ENCODE results near the gene HMX3. TPM values are rescaled to one million over a fixed set of nuclear protein-coding genes. Genes with fewer than 3 reads are reported as not detected.
"Not testable (repeated sequence)": the region's sequence is repeated elsewhere in the genome, so short reads cannot be mapped to it uniquely, and the experiment has no call there.

Gene HMX3
- polyA plus RNA-seq, 1 donor from 2014 or later: not detected

DNA sequence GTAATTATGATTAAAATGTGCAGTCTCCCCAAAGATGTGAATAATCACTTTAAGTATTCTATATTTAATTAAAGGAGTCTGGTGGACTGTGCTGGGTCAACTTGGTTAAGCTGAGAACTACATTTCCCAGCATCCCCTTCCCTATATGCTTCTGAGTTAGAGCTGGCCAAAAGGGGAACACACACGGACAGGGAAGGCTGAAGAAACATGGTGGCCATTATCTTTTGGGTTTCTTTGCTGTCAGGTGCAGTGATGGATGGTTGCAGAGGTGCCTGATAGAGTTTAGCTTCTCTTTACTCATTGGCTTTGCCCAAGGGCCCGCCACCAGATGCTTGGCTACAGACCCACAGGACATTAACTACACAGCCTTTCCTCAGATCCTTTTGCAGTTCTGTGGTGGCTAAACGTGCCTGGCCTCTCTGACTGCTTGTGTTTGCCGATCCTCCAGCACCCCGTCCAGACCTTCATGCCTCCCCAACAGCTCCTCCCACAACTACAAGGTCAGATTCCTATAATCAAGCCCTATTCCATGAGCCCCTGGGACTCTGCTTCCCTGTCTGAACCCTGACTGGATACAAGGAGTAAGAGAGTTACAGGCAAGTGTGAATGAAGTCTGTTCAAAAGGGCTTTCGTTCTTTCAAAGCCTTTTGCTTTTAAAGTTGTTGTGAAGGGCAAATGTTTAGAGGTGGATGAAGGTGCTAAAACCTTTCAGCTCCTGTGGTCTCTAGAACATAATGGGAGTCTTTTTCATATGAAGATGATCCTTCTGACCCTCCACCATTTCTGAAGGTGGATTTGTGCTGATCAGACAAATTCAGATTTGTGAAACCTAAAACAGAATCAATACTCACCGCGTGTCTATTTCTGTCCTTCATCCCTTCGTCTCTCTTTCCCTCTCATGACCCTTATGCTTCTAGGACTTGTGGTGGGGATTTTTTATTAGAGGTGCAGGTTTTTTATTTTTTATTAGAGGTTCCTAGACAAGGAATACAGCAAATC lies 39.9 kb downstream of the HMX3 start:
- TF ChIP-seq EP300 (conservative IDR thresholded peaks at IDR 0.05; ENCODE audit: poor library complexity, severe bottlenecking) (no peak), EZH2 (IDR thresholded peaks at IDR 0.05; ENCODE audit: borderline replicate concordance, insufficient read depth, low read length, poor library complexity, severe bottlenecking) (no peak), TAF1 (IDR thresholded peaks at IDR 0.05; ENCODE audit: low read depth) (no peak), SMC3 (conservative IDR thresholded peaks at IDR 0.05; ENCODE audit: poor library complexity) (no peak), POLR2AphosphoS5 (IDR thresholded peaks at IDR 0.05) (no peak), MXI1 (conservative IDR thresholded peaks at IDR 0.05; ENCODE audit: poor library complexity, severe bottlenecking) (no peak), RAD21 (conservative IDR thresholded peaks at IDR 0.05) (no peak)
- TF ChIP-seq, protein P1, sequence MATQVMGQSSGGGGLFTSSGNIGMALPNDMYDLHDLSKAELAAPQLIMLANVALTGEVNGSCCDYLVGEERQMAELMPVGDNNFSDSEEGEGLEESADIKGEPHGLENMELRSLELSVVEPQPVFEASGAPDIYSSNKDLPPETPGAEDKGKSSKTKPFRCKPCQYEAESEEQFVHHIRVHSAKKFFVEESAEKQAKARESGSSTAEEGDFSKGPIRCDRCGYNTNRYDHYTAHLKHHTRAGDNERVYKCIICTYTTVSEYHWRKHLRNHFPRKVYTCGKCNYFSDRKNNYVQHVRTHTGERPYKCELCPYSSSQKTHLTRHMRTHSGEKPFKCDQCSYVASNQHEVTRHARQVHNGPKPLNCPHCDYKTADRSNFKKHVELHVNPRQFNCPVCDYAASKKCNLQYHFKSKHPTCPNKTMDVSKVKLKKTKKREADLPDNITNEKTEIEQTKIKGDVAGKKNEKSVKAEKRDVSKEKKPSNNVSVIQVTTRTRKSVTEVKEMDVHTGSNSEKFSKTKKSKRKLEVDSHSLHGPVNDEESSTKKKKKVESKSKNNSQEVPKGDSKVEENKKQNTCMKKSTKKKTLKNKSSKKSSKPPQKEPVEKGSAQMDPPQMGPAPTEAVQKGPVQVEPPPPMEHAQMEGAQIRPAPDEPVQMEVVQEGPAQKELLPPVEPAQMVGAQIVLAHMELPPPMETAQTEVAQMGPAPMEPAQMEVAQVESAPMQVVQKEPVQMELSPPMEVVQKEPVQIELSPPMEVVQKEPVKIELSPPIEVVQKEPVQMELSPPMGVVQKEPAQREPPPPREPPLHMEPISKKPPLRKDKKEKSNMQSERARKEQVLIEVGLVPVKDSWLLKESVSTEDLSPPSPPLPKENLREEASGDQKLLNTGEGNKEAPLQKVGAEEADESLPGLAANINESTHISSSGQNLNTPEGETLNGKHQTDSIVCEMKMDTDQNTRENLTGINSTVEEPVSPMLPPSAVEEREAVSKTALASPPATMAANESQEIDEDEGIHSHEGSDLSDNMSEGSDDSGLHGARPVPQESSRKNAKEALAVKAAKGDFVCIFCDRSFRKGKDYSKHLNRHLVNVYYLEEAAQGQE (IDR thresholded peaks at IDR 0.05; ENCODE audit: borderline replicate concordance): no peak
- TF ChIP-seq, protein P2, sequence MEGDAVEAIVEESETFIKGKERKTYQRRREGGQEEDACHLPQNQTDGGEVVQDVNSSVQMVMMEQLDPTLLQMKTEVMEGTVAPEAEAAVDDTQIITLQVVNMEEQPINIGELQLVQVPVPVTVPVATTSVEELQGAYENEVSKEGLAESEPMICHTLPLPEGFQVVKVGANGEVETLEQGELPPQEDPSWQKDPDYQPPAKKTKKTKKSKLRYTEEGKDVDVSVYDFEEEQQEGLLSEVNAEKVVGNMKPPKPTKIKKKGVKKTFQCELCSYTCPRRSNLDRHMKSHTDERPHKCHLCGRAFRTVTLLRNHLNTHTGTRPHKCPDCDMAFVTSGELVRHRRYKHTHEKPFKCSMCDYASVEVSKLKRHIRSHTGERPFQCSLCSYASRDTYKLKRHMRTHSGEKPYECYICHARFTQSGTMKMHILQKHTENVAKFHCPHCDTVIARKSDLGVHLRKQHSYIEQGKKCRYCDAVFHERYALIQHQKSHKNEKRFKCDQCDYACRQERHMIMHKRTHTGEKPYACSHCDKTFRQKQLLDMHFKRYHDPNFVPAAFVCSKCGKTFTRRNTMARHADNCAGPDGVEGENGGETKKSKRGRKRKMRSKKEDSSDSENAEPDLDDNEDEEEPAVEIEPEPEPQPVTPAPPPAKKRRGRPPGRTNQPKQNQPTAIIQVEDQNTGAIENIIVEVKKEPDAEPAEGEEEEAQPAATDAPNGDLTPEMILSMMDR (IDR thresholded peaks at IDR 0.05; ENCODE audit: poor library complexity, severe bottlenecking): no peak
- H3K27ac ChIP-seq (ENCODE audit: low read length): no peak overlapping the region
- H3F3A ChIP-seq (ENCODE audit: insufficient read depth, low read length, poor library complexity, severe bottlenecking): no peaks in the 10 kb centered on the region
- H3K27me3 ChIP-seq (ENCODE audit: insufficient read depth, low read depth, low read length): no peaks in the 10 kb centered on the region
- H3K4me2 ChIP-seq (ENCODE audit: low read length): no peak overlapping the region
- H3K9me2 ChIP-seq (ENCODE audit: insufficient read depth, low read length): no peaks in the 10 kb centered on the region
- H3K9me3 ChIP-seq (ENCODE audit: low read length): no peaks in the 10 kb centered on the region
- H2AFZ ChIP-seq (ENCODE audit: low read depth, low read length): no peak overlapping the region
- H4K20me1 ChIP-seq (ENCODE audit: insufficient read depth): no peaks in the 10 kb centered on the region
- no peaks in the 10 kb centered on the region for H3K36me3 ChIP-seq (ENCODE audit: insufficient read depth, low read length)
- H3K4me3 ChIP-seq (ENCODE audit: low read length): no peak overlapping the region
- H3K79me2 ChIP-seq (replicated peaks; ENCODE audit: insufficient read depth, low read length): no peaks in the 10 kb centered on the region
- no peak overlapping the region for H3K9ac ChIP-seq (ENCODE audit: low read length)

DNA sequence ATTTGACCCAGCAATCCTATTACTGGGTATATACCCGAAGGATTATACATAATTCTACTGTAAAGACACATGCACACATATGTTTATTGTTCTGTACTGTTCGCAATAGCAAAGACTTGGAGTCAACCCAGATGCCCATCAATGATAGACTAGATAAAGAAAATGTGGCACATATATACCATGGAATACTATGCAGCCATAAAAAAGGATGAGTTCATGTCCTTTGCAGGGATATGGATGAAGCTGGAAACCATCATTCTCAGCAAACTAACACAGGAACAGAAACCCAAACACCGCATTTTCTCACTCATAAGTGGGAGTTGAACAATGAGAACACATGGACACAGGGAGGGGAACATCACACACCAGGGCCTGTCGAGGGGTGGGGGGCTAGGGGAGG lies 42.6 kb downstream of the HMX3 start:
- not testable (repeated sequence) for H3K79me2 ChIP-seq (replicated peaks; ENCODE audit: insufficient read depth, low read length); H3K36me3 ChIP-seq (ENCODE audit: insufficient read depth, low read length); H3K4me2 ChIP-seq (ENCODE audit: low read length); H4K20me1 ChIP-seq (ENCODE audit: insufficient read depth); H3F3A ChIP-seq (ENCODE audit: insufficient read depth, low read length, poor library complexity, severe bottlenecking); H3K9me2 ChIP-seq (ENCODE audit: insufficient read depth, low read length); H3K27me3 ChIP-seq (ENCODE audit: insufficient read depth, low read depth, low read length); H3K4me3 ChIP-seq (ENCODE audit: low read length); H3K9ac ChIP-seq (ENCODE audit: low read length); H2AFZ ChIP-seq (ENCODE audit: low read depth, low read length); H3K27ac ChIP-seq (ENCODE audit: low read length); H3K9me3 ChIP-seq (ENCODE audit: low read length)
